ENCODE measurements around the gene TK2. TPM values are rescaled to one million over a fixed set of nuclear protein-coding genes. Genes with fewer than 3 reads are reported as not detected.

The TK2 gene
- total RNA-seq, 1 donor from 2014 or later: 36.1 TPM

DNA sequence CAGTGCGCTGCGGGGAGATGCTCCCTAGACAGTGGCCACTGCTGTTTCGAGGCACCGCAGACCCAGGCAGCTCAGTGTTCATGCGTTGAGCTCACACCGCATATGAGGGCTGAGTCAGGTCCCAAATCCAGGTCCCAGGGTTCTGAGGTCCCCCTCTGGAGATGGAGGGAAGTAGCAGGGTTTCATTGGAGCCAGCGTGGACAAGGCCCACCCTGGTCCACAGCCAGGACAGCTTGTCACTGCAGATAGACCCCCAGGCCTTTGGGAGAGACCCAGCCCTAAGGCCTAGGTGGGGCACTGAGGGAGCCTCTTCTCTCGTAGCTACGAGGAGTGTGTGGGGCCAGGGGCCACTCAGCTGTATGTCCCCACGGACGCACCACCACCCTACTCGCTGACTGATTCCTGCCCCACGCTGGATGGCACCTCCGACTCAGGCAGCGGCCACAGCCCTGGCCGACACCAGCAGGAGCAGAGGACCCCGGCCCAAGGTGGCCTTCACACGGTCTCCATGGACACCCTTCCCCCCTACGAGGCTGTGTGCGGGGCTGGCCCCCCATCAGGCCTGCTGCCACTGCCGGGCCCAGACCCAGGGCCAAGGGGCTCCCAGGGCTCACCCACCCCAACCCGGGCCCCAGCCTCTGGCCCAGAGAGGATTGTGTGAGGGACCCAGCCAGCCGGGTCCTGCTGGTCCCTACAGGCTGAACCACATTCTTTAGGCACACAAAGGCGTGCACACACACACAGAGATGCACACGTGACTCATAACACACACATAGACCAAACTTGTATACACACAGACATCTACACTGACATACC, 69.4 kb downstream of the TK2 start:
- Histone ChIP-seq H3K9me3 (no peaks in the 10 kb centered on the region), H3K4me3 (no peak overlapping the region), H3K4me1 (peaks cover 3% of the 10 kb centered on the region), H3K27me3 (no peaks in the 10 kb centered on the region), H3K27ac (no peak overlapping the region), H3K36me3 (no peaks in the 10 kb centered on the region)
- TF ChIP-seq, protein P1, sequence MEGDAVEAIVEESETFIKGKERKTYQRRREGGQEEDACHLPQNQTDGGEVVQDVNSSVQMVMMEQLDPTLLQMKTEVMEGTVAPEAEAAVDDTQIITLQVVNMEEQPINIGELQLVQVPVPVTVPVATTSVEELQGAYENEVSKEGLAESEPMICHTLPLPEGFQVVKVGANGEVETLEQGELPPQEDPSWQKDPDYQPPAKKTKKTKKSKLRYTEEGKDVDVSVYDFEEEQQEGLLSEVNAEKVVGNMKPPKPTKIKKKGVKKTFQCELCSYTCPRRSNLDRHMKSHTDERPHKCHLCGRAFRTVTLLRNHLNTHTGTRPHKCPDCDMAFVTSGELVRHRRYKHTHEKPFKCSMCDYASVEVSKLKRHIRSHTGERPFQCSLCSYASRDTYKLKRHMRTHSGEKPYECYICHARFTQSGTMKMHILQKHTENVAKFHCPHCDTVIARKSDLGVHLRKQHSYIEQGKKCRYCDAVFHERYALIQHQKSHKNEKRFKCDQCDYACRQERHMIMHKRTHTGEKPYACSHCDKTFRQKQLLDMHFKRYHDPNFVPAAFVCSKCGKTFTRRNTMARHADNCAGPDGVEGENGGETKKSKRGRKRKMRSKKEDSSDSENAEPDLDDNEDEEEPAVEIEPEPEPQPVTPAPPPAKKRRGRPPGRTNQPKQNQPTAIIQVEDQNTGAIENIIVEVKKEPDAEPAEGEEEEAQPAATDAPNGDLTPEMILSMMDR (IDR thresholded peaks at IDR 0.05): no peak
- DNase-seq (no peak), ATAC-seq (no peak)
- intact Hi-C loops (cut with DNase I): loop anchor here (10.0 kb wide), 1 partner anchor 76 kb away; no protein-coding TSS in a partner anchor

DNA sequence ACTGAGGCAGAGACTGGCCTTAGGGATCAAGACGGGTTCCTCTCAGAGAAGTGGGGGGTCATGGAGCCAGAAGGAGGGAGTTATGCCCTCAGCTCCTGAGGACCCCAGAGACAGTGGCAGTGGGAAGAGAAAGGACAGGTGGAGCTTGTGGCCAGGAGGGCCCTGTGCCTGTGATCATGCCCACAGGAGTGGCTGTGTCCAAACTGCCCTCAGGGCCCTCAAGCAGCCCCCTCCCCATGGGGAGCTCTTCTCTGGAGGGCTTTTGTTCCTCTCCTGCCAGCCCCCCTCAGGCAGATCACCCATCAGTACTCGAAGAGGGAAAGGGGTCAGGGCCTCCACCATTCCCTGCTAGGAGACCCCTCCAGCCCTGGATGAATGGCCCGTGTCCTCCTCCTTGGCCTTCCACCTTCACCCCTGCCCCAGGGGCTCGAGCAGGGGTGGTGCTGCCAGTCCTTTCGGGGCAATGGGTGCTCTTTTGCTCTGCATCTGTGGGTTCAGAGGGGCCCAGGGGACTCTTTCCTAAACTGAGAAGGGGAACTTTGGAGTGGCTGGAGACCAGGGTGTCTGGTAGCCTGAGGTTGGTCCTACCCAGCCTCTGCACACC, 70.2 kb downstream of the TK2 start:
- no peak for ATAC-seq
- intact Hi-C loops (cut with DNase I): loop anchor here (10.0 kb wide), 1 partner anchor 75 kb away; no protein-coding TSS in a partner anchor
- no peak for DNase-seq

DNA sequence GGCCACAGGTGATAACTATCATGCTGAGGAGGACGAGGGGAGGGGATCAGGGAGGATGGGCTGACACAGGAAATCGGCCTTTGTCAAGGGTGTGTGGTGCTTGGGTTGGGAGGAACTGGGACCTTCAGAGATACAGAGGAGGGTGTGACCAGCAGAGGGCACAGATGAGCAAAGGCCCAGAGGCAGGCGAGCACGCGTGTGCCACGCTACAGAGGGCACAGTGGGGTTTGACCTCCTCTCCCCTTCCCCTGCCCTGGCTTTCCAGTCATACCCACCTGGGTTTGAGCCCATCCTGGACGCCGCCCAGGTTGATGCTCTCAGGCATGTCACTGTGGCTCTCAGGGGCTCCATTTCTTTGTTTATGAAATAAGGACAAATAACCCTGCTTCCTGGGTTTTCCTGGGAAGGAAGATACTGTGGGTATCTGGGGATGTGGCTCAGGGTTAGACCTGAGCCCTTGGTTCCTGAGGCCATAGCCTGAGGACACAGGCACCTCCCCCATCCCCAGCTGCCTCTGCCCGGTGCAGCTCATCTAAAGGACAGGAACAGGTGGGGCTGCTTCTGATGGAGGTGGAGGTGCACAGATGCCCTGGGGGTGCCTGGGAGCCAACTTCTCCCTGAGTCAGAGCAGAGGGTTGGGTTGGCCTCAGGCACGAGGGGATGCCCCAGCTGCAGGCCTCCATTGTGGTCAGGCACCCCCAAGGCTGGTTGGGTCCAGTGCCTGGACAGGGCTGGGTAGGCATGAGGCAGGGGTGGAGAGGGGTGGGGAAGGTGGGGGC, 71.0 kb downstream of the TK2 start:
- DNase-seq: peak; percentile 81
- Histone ChIP-seq H3K4me1 (peaks cover 12% of the 10 kb centered on the region), H3K36me3 (no peaks in the 10 kb centered on the region), H3K27me3 (no peaks in the 10 kb centered on the region), H3K4me3 (no peak overlapping the region), H3K27ac (no peak overlapping the region), H3K9me3 (no peaks in the 10 kb centered on the region)
- TF ChIP-seq, protein P1 (IDR thresholded peaks at IDR 0.05): peak; percentile 86
- peak; percentile 91 for ATAC-seq
- intact Hi-C loops (cut with DNase I): no loop called here

More for the DNA sequence above, 70.2 kb downstream of the TK2 start:
- Histone ChIP-seq H3K27me3 (no peaks in the 10 kb centered on the region), H3K4me1 (peaks cover 10% of the 10 kb centered on the region), H3K27ac (no peak overlapping the region), H3K9me3 (no peaks in the 10 kb centered on the region), H3K4me3 (no peak overlapping the region), H3K36me3 (no peaks in the 10 kb centered on the region)
- TF ChIP-seq, protein P1 (IDR thresholded peaks at IDR 0.05): no peak

DNA sequence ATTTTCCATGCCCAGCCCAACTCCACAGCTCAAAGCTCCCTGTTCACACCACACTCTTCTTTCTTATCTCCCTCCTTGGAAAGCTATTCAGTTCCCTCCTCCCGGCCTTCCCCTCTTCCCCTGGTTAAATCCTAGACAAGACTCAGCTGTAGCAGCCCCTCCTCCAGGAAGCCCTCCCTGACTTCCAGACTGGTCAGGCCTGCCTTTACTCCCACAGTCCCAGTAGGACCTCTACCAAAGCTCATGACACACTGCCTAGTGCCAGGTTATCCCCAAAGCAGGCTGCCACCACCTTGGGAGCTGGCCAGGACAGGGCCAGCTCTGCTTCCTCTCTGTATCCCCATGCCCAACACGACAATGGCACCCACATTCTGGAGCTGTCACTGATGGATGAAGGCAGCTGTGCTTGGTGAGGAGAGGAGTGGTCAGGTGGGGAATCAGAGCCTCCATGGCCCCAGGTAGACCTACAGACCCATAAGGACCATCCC, 72.8 kb downstream of the TK2 start:
- Histone ChIP-seq H3K4me3 (no peak overlapping the region), H3K4me1 (peaks cover 12% of the 10 kb centered on the region), H3K27me3 (no peaks in the 10 kb centered on the region), H3K9me3 (no peaks in the 10 kb centered on the region), H3K27ac (no peak overlapping the region), H3K36me3 (no peaks in the 10 kb centered on the region)
- DNase-seq (no peak), ATAC-seq (no peak)
- intact Hi-C loops (cut with DNase I): no loop called here
- TF ChIP-seq, protein P1 (IDR thresholded peaks at IDR 0.05): no peak

- Histone ChIP-seq H3K9me3 (no peaks in the 10 kb centered on the region), H3K4me3 (no peak overlapping the region), H3K36me3 (no peaks in the 10 kb centered on the region), H3K4me1 (peaks cover 12% of the 10 kb centered on the region), H3K27ac (no peak overlapping the region), H3K27me3 (no peaks in the 10 kb centered on the region)
- DNase-seq: no peak
- intact Hi-C loops (cut with DNase I): no loop called here
- ATAC-seq: peak; percentile 4
- TF ChIP-seq, protein P1 (IDR thresholded peaks at IDR 0.05): no peak
Measured at GRCh38 chr16:66476328-66477027, 73.4 kb downstream of the TK2 start.
